Nucleus accumbens (tissue), 56 donors: Measurements from ENCODE around the gene HDAC9.

Experiments
- DNase-seq, 56 donors: peaks; one replicate each; lab custom pipeline; 2025; lab: John Stamatoyannopoulos, UW

HDAC9 gene

DNA sequence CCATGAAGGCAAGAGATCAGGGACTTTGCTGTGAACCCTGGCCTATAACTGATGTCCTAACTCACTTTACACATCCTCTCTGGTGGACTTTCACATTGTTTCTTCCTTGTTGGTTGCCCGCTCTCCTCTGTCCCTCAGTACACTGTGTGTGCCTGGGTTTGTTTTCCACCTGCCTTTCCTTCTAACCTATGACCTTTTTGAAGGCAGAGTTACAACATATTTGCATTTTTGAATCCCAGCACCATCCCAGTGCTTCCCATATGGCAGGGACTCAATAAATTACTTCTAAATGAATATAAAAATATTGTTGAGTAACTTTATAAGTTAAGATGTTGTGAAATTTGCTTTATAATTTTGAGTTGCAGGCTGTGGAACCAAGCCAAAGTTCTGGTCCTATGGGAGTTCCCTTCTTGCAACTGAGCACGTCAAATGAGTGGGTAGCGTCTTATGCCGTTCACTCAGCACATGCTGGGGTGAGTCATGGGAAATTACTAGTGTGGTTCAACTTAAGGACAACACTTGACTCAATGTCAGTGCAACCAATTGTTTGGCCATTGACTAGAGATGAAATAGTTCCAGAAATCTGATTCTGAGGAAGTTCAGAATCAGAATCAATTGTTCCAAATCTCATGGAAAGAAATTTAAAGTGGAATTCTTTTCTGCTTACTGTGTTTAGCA, 370.9 kb downstream of the HDAC9 start:
- DNase-seq, result peak in 1 of 56 donors; percentile 1

DNA sequence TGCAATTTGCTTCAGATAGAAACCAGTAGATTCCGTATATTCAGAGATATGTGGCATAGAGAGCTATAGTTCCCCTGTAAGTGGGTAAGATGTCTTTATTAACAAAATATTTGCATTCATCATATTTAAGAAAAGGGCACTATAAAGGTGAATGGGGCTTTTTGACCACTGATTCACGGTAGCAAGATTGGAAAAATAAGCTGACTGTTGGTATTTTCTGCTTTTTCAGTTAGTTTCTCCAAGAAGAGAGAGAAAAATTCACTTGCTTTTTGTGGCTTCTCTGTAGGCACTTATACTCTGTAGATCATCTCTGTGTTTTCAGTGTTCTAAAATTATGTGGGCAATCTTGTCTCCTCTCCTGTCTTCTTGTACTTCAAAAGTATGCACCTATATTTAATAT, 376.8 kb downstream of the HDAC9 start:
- no peak for DNase-seq

- no peak for DNase-seq
Measured at GRCh38 chr7:18873734-18874336, 378.3 kb downstream of the HDAC9 start.

DNA sequence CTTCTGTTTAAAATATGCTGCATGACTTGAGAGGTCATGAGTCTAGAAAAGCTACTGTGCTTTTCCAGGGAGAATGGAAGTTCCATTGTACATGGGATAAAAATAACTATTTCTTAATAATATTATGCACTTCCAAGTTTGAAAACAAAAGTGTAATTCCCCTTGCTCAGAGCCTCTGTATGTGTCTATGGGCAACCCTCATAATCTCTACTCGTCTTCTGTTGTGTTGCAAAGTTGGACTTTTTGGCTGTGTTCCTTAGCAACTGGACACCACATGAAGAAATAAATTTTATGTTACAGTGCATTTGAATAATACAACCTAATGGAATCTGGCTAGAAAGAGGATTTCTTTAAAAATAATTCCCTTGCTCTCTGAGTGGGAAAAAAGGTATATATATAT, 379.3 kb downstream of the HDAC9 start:
- DNase-seq, result no peak

- DNase-seq, result no peak
Measured at GRCh38 chr7:18877874-18878273, 382.3 kb downstream of the HDAC9 start.

- DNase-seq, result no peak
Measured at GRCh38 chr7:18886832-18887231, 391.3 kb downstream of the HDAC9 start.

- DNase-seq, result no peak
Measured at GRCh38 chr7:18889436-18889835, 393.9 kb downstream of the HDAC9 start.

GRCh38 chr7:18890134-18890533, 394.6 kb downstream of the HDAC9 start:
- no peak for DNase-seq

GRCh38 chr7:18890885-18891621, 395.5 kb downstream of the HDAC9 start:
- no peak for DNase-seq

DNA sequence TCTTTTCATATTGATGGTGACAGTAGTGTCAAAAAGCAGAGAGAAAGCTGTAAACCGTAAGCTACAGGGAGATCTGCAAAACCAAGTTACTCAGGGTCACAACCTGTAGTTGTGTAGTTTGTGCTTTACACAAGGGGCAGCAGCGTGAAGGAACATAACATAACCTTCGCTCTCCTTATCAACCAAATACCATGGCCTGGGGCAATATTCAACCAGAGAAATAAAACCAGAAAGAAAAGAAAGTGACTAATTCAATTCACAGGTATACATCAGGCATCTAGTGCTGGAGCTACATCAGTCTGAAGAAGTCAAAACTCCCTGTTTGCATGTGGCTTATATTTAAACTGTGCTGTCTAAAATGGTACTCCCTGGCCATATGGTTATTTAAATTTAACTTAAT, 397.6 kb downstream of the HDAC9 start:
- no peak for DNase-seq

- no peak for DNase-seq
Measured at GRCh38 chr7:18894155-18894554, 398.6 kb downstream of the HDAC9 start.

GRCh38 chr7:18895456-18895855, 399.9 kb downstream of the HDAC9 start:
- DNase-seq, result no peak

DNA sequence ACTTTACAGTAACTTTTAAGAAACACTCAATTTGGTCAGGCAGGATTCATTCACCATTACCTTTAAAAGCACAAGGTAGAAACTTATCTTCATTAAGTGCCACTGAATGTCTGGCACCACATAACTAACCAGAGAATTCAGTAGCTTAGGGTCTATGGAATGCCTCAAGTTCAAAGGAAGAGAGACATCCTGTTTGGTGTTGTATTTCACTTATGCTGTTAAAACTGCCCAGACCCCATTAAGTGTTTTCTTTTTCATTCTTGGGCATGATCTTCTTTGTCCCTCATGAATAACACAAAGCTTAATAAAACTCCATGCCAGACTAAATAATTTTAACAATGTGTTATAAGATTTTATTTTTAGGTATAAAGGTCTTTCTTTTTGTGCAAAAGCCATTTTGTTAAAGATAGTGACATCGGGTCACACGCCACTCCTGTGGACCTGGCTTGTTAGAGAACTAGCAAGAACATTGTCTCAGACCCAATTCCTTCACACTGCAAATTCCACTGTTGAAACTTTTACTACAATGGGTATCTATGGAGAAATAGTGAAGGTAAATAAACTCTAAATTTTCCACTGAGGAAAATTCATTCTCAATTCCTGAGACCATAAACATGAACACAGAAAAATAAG, 400.9 kb downstream of the HDAC9 start:
- DNase-seq, result no peak

DNA sequence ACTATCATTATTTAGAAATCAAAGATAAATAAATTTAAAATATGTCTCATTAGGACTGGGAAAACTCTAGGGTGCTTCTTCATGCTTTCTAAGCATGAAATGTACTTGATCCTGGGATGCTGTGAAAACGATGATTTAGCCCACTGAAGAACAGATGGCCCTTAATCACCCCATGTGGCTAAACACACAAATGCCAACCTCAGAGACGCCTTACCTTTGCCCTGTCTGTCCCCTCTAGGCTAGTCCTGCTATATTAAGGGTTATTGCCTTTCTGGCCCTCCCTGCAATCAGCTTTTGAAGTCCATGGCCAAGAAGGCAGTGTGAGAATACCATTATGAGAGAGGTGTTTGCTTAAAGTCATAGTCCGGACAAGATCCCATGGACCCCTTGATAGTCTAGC, 404.7 kb downstream of the HDAC9 start:
- DNase-seq, result no peak

- no peak for DNase-seq
Measured at GRCh38 chr7:18900803-18901202, 405.3 kb downstream of the HDAC9 start.

DNA sequence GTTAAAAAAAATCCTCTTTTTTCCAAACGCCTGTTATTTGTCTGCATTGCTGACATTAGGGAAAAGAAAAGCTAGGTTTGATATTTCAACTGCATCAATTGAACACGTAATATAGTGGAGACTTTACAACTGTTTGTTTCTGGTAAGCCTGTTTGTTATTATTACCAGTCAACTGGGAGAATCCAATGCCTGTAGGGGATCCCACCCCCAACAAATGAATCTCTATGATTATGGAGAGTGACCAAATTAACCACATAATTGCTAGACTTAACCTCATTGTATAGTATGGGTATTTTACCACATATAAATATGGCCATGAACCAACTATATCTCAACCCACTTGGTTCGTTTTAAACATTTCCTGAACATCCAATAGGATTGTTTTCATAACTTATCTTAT, 405.8 kb downstream of the HDAC9 start:
- DNase-seq, result no peak

GRCh38 chr7:18901982-18902421, 406.5 kb downstream of the HDAC9 start:
- no peak for DNase-seq

DNA sequence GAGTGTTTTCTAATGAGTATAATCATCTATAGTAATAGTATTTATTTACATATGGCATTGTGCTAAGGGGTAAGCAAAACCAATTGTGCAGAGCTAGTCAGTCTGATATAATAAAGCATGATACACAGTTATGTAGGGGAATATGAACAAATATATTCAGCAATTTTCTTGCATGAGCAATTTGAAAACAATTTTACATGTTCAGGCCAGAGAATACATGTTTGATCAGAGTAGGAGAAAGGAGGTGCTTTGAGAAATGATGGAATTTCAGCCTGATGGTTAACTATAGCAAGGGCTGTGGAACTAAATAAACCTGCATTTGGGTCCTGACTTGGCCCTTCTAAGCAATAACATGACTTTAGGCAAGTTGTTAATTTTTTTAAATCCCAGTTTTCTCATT, 407.3 kb downstream of the HDAC9 start:
- no peak for DNase-seq

DNA sequence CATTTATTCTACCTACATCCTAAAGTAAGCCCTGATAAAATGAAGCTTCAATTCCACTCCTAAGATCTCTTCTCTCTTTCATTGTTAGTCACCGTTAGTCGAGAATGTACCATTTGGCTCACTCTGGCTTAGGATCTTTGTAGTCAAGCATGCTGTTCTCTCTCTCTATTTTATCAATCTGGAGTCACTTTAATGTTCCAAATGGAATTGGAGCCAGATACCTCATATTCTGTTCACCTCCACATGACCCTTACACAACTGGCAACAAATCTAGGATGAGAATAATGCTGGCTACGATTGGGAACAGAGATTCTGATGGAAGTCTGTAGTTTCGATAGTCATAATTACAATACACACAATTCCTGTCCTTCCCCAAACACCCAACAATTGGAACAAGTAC, 408.1 kb downstream of the HDAC9 start:
- no peak for DNase-seq

DNA sequence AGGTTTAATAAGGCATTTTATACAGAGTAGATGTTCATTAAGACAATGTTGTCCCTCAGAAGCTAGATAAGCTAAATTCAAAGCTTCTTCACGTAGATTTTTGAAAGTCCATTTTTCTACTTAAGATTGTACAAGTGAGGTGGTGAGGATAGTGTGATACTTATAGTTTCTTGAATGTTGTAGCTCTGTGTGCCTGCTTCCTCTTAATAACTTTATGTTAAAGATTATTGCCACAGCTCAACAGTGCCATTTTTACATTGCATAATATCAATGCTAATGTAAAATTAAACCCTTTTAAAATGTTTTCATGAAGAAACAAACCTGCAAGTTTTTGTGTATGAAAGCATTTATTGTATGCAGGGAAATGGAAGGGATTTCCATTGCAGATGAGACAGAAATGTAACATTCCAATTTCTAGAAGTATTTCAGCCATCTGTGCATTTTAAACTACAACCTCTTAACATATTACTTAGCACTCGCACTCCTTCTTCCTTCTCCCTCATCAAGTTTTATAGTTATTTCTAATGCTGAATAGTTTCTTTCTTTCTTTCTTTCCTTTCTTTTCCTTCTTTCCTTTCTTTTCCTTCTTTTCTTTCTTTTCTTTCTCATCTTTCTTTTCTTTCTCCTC, 409.9 kb downstream of the HDAC9 start:
- no peak for DNase-seq

- DNase-seq, result no peak
Measured at GRCh38 chr7:18906901-18907300, 411.4 kb downstream of the HDAC9 start.
